Amniotic epithelial cell (primary cell): ENCODE measurements around the gene MEG3.
"Not testable (repeated sequence)": the region's sequence is repeated elsewhere in the genome, so short reads cannot be mapped to it uniquely, and the experiment has no call there.

Experiments
- DNase-seq: peaks from one replicate; pipeline ENCODE4 v3.0.0-alpha.2; 2010; ENCODE audit warnings: low read depth

The MEG3 gene

DNA sequence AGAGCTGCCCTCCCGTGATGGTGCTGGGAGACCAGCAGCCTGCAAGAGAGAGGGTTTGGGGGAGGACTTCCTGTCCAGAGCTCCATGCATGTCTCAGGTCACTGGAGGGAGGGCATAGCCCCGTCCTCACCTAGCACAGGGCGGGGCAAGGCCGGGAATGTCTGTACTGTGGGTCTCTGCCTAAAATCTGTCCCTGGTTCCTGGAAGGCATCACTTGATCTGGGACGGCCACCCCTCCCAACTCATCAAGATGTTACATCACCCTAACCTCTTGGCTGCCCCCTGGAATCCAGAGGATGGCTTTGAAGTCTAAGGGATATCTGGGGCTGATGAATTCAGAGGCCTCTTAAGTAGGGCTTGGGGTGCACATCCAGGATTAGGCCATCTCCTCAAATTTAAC lies 37.0 kb upstream of the MEG3 start:
- no peak for DNase-seq

DNA sequence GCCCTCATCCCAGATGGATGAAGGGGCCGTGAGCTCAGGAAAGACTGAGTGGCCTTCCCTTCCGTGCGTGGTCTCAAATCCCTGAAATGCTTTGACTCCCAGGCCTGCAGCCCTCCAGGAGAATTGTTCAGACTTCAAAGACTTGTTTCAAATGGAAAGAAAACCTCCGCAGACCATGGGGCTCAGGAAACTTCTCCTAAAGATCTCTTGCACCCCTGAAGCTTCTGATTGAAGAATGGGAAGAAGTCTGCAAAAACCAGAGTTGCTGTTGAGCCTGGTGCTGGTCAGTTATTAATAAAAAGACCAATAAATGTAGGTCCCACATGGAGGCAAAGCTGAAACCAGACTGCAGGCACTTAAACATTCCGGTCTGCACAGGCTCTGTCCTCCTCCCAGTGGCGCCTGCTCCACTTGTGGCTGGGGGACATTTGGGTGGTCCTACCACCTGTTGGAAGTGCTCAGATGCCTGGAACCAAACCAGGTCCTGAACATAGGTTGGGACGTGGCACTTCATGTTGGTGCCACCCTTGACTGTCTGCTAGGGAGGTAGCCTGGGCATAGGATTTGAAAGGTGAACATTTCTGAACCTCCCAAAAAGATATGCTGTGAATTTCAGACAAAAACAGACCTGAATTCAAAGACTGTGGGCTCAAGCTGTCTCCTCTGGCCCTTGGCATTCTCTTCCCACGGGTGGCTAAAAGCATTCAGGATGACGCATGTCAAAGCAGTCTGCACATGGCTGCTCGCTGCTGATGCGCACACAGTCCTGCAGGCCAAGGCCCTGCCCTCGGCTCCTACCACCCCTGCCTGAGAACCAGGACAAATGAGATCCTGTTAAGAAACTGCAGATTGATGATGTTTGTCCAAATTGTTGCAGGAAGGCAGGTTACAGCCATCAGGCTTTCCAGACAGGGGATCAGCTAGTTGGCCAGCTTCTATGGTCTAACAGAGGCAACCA lies 36.2 kb upstream of the MEG3 start:
- peak; percentile 83 for DNase-seq

DNA sequence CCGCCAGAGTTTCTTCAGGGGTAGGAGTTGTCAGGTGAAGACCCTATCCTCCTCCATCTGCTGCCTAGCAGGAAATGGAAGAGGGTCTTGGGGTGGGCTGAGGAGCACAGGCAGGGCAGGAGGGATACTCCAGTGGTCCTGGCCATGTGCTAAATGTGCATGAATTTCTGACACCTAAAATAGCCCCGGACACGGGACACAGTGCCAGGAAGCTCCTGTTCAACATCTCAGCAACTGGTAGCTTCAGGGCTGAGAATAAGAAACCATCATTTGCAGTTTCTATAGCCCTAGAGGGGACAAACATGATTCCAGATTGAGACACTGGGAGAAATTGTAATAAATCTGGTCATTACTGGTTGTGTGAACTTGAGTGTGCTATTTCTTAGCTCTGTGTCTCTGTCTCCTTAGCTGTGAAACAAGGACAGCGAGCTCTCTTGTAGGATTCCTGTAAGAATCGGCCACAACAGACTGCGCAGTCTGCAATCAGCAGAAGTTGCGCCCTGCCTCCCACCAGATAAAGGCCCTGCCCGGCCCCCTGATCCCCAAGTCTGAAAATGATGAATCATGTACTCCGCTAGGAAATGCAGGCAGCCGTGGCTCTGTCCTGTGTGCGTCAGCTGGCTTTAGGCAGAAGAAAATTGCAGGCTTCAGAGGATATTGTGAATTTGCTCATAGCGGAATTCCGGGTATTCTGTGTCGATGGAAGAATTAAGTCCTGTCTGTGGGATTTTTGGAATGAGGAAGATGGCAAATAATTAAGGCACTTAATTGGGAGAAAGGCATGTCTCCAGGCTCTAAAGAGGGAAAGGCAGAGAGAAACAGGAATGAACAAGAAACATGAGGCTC lies 35.2 kb upstream of the MEG3 start:
- DNase-seq: peak; percentile 95

DNA sequence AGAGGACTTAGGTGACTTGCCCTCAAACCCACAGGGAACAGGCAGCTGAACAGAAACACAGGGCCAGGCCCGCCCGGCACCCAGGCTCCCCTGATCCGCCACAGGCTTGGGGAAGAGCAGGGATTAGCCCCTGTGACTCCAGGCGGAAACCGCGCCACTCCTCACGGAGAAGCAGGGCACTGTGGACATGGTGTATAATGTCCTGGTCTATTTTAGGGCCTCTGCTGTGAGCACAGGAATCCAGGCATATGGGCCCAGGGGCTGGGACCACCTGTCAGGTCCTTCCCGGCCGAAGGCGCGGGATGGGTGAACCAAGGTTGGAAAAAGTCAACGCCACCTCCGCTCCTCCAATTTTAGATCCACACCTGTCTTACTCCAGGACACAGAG lies 34.6 kb upstream of the MEG3 start:
- no peak for DNase-seq

DNA sequence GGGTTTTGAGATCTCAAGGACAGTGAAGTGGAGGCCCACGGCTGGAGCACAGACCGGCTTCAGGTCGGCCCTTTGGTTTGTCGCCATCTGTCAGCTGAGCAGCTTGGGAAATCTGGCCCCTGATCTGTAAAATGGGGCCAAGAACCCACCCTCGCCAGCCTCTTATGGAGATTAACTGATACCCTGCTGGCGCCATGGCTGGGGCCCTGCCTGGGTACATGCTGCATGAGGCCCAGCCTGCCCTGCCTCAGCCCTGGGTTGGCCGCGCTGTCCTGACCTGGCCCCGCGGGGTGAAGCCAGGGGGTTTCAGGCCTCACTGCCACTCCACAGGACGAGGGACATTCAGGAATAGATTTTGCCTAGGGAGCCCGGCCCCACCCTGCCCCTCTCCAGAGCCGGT lies 33.9 kb upstream of the MEG3 start:
- DNase-seq: no peak

DNA sequence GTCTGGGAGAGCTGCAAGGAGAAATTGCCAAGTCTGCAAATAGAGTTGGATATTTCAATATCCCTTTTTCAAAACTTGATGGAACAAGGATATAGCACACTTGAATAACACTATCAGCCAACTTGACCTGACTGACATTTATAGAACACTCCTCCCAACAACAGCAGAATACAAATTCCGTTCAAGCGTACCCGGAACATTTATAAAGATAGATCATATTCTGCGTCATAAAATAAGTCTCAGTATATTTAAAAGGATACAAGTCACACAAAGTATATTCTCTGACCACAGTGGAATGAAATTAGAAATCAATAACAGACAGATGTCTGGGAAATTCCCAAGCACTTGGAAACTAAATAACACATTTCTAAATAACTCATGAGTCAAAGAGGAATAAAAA lies 29.0 kb upstream of the MEG3 start:
- no peak for DNase-seq

DNA sequence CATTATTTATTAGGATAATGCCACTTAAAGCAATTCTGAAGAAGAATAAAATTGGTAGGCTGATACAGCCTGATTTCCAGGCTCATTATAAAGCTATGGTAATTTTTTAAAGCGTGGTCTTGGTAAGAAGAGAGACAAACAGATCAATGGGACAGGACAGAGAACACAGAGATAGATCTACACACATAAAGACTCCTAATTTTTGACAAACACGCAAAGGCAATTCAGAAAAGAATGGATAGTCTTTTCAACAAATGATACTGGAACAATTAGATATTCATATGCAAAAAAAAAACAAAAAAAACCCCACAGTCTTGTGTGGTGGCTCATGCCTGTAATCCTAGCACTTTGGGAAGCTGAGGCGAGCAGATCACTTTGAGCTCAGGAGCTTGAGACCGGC lies 25.9 kb upstream of the MEG3 start:
- DNase-seq: no peak

DNA sequence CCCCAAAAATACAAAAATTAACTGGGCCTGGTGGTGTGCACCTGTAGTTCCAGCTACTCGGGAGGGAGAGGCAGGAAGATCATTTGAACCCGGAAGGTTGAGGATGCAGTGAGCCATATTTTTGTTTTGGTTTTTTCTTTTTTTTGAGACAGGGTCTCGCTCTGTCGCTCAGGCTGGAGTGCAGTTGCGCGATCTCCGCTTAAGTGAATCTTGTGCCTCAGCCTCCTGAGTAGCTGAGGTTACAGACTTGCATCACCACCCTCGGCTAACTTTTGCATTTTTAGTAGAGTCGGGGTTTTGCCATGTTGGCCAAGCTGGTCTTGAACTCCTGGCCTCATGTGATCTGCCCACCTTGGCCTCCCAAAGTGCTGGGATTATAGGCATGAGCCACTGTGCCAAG lies 24.5 kb upstream of the MEG3 start:
- DNase-seq: not testable (repeated sequence)

DNA sequence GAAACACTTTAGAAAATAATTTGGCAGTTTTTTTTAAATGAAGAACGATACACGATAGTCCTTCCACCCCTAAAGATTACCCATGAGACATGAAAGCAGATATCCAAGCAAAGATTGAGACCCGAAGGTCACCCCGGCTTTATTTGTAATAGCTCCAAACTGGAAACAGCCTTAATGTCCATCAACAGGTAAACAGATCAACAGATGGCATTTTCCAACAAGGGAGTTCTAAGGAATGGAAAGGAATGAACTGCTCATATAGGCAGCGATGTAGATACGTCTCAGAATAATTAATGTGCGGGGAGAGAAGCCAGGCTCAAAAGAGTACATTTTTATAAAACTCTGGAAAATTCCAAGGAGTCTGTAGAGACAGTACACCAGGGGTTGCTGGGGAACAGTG lies 23.7 kb upstream of the MEG3 start:
- no peak for DNase-seq

DNA sequence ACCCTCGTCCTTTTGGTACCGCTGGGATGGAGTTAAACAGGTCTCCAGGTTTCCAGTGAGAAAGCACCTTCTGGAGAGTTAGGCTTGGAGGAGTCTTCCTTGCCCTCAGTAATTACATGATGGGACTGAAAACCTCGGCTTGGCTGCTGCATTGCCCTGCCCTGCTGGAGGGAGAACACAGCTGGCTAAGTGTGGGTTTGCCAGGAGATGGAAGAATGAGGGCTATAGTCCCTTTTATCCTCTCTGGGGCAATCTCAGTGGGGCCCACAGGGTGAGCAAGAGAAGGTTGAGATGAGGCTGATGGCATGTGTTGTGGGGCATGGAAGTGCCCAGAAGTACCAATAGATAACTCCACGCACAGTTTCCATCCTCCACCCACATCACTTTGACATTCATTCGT lies 23.2 kb upstream of the MEG3 start:
- DNase-seq: no peak

DNA sequence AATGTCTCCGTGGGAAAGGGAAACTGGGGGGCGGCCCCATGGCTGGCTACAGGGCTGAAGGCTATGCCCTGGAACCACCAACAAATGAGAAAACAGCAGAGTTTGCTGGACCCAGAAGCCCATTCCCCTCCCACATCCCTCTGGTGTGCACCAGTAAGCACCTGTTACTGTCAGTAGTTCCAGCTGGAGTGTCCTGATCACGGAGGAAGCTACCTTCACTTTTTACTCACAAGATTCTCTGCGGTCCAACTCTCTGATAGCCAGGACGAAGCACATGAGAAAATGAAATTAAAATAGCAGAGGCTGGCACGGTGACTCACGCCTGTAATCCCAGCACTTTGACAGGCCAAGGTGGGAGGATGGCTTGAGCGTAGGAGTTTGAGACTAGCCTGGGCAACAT lies 22.7 kb upstream of the MEG3 start:
- DNase-seq: peak; percentile 51

DNA sequence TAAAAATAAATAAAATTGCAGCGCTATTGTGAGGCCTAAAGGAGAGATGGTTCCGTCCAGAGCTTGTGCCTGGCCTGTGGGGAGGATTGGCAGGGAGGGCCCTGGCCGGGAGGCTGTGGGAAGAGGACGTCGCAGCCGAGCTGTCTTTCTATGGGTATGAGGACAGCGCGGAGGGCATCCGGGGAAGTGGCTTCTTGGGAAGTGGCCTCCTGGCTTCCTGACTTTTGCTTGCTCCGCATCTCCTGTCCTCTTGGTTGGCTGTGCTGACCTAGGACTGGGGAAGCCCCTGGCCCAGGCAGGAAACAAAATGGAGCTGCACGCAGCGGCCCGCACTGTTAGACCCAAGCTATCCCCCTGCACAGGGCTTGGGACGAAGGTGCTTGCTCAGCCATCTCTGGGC lies 22.2 kb upstream of the MEG3 start:
- no peak for DNase-seq

DNA sequence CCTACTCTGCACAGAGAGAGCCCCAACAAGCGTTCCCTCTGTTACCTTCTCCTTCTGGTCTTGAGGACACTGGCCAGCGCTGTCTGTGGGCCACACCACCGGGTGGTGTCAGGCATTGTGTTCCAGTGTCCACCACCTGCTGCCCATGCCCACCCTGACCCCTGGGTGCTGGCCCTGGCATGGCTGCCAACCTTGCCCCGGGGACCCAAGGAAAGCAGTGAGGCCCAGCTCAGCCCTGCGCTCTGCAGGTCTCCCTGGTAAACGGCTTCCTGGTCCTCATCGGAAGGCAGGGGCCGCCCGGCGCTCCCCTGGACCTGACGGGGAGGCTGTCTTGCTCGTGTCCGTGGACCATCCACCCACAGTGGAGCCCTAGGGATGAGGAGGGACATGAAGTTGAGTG lies 21.8 kb upstream of the MEG3 start:
- DNase-seq: no peak

DNA sequence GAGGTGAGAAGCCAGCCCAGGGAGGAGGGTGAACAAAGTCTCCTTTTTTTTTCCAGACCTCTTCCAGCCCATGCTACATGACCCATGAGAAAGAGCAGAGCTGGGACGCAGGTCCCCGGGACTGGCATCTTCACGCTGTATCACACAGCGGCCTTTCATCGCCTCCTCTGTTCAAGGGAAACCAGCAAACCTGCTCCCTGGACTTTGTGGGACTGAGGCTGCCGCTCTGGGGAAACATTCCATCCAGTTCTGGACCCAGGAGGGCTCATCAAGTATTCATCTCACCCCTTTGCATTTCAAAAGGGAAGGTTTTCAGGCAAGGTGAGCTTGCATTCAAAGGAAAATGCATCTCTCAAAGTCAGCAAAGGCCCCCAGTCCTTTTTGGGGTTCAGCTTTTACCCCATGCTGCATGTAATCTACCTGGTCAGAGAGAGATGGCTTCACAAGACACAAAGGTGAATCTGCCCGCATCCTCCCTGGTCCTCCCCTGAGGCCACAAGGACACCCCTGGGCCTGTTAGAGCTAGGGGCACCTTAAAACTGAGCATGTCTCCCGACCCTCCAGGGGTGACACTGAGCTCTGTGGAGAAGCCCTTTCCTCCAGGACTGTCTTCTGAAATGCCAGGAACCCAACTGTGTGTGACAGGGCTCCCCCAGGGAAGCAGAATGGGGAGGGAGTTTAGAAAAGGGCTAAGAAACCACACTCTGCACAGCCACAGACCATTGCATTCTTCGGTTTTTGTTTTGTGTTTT lies 21.2 kb upstream of the MEG3 start:
- no peak for DNase-seq

DNA sequence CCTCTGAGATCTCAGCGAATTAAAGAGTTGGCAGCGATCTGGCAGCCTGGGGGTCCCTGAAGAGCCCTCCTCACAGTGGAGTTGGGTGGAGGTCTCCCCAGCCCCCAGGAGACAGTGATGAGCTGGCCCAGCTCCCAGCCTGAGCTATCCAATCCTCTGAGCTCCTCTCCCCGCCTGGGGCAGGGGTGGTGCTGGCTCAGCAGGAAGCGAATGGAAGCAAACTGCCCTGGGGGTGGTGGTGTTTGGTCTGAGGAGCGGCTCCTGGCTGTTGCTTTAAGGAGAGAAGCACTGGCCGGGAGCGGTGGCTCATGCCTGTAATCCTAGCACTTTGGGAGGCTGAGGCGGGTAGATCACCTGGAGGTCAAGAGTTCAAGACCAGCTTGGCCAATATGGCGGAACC lies 19.5 kb upstream of the MEG3 start:
- no peak for DNase-seq

DNA sequence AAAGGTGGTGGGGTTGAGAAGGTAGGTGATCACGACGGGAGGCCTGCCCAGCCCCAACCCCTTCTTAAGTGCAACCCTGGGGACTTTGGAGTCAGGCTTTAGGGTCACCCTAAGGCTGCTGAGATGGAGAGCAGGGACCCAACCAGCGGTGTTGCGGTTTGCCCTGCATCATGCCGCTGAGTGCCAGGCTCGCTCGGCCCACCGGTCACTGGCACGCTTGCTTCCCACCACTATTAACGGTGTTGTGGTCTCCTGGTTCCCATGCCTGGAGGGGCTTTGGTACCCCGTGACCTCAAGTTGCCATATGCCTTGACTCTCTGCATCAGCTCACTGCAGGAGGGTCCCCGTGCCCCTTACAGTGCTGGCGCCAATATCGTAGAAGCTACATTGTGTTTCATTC lies 18.4 kb upstream of the MEG3 start:
- no peak for DNase-seq

DNA sequence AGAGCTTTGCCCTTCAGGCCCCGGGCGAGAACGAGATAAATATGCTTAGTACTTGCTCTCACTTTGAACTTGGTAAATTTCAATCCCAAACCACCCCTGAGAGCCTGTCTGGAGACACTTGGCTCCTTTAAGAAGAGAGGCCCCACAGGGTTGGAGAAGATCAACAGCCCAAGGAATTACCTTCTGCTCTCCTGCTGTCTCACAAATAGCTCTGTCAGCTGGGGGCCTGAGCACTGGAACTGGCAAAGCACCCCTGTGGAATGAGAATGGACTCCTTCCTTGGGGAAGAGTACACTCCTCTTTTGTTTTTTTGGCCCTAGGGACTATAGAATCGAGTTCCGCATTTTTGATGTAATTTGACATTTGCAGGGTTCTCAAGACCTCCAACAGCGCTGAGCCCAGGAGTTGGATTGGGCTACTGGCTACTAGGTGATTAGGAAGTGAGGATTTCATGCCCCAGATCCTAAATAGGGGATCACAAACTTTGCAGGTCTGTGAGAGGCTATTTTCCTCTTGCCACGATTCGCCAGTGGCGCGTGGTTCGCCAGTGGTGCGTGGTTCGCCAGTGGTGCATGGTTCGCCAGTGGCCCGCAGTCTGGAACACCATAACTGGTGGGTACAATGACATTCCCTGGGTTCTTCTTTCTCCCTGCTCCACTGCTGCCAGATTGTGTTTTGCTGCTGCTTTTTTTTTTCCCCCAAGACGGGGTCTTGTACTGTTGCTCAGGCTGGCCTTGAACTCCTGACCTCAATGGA lies 17.8 kb upstream of the MEG3 start:
- DNase-seq: no peak

DNA sequence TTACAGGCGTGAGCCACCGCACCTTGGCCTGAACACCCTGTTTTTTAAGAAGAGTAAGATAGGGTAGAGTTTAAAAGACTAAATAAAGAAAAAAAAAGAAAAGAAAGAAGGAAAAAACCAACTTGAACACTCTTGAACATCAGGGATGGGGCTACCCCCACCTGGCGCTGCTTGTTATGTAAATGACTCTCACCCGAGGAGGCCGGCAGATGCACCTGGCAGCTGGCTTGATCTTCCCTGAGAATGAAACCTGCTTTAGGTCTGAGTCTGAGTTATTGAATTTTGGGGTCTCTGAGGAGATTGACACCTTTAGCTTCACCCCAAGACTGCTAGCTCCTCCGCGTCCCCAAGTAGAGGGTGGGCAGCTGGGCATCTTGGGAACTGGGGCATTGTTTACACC lies 15.5 kb upstream of the MEG3 start:
- no peak for DNase-seq

DNA sequence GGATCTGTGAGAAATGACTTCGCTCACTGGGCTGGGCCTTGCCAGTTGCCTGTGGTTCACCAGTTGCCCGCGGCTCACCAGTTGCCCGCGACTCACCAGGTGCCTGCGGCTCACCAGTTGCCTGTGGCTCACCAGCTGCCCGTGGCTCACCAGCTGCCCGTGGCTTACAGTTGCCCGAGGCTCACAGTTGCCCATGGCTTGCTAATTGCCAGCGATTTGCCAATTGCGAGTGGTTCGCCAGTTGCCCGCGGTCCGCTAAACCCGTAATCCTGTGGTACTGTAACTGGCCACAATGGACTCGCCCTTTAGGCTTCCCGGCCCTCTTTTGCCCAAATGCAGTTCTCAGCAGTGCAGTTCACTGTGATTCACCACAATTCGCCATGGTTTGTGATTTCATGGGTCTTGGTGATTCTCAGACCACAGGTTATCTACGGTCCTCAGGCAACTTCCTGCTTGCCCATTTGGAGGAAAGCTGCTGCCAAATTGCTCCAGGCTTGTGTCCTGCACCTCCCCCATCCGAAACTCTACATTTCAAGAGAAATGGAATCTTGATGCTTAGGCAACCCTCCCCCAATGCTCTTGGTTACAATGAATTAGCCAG lies 15.0 kb upstream of the MEG3 start:
- peak; percentile 41 for DNase-seq

DNA sequence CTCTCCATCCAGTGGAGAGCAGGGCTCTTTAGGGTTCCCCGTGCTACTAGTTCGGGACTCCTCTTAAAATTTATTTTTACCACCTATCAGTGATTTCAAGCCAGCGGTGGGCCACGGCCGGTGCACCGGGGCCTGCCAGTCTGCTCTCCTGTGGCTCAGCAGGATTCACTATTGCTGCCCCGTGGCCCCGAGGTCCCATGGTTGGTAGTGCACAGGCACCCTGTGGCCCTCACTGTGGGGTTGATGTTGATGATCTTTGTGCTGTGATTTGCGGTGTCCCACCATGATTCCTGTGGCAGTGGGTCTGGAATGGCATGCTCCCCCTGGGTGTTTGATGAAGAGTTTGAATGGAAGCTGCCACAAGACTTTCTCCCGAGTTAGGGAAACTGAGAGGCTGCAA lies 12.6 kb upstream of the MEG3 start:
- DNase-seq: no peak
